OCI-LY1 (cell line): ENCODE measurements around the gene SLC10A1.

Experiments
- CTCF ChIP-seq: fragments of 200-600 bp; sonication (generic), shearing (Covaris generic); IDR thresholded peaks from 2 replicates; pipeline ENCODE4 v1.5.1; 2017; ENCODE audit warnings: mild to moderate bottlenecking, antibody characterized with exemption, low read length, moderate library complexity, mixed read lengths
- EZH2 ChIP-seq: fragments of 200-600 bp; sonication (generic), shearing (Covaris generic); IDR thresholded peaks from 2 replicates; pipeline ENCODE4 v1.8.0; 2017; ENCODE audit warnings: borderline replicate concordance, mixed run types, mild to moderate bottlenecking, antibody characterized with exemption, low read length, moderate library complexity, mixed read lengths

- no peak for TF ChIP-seq CTCF
- TF ChIP-seq EZH2, result no peak
Observed at GRCh38 chr14:69814397-69814796, 17.4 kb upstream of the SLC10A1 start.
